ENCODE measurements around the gene TSPAN9. TPM values are rescaled to one million over a fixed set of nuclear protein-coding genes. Genes with fewer than 3 reads are reported as not detected.

The TSPAN9 gene
- total and polyA plus RNA-seq, 2 of the 4 experiments (the other 2 are of a cell fraction), result 17.7 to 39.1 TPM

- H4K8ac ChIP-seq (ENCODE audit: low read depth in 2 of 2, low read length in 2 of 2), result no peak overlapping the region
- dilution Hi-C loops (cut with HindIII; ENCODE audit: low sequenced_read_pairs, unreplicated experiment), result no loop called here
- H2BK120ac ChIP-seq (ENCODE audit: low read depth, low read length), result no peak overlapping the region
- H3K9me1 ChIP-seq (ENCODE audit: insufficient read depth, low read length), result no peaks in the 10 kb centered on the region
- peaks cover 13% of the 10 kb centered on the region for H3K27me3 ChIP-seq (ENCODE audit: control insufficient read depth, insufficient read depth, low read length)
- H3K79me1 ChIP-seq (ENCODE audit: low read depth in 1 of 2, low read length in 2 of 2), result no peaks in the 10 kb centered on the region
- ChIA-PET CTCF (interaction anchor here (1.9 kb wide), 1 partner anchor 34 kb away, joined by 5 read pairs; no protein-coding TSS in a partner anchor), POLR2A (ENCODE audit: unreplicated experiment) (no interaction called here)
- H3K9me3 ChIP-seq (ENCODE audit: control insufficient read depth, insufficient read depth, low read length), result no peaks in the 10 kb centered on the region
- H4K5ac ChIP-seq (ENCODE audit: low read depth, low read length), result no peak overlapping the region
- H3K4ac ChIP-seq (ENCODE audit: low read depth, low read length), result no peak overlapping the region
- no peaks in the 10 kb centered on the region for H3K4me1 ChIP-seq (ENCODE audit: control insufficient read depth, insufficient read depth, low read length)
- TF ChIP-seq CTCF (conservative IDR thresholded peaks at IDR 0.05; ENCODE audit: low read depth, low read length) (no peak), ELK1 (IDR thresholded peaks at IDR 0.05; ENCODE audit: borderline replicate concordance, low read depth, low read length) (no peak), POLR2A (IDR thresholded peaks at IDR 0.05; ENCODE audit: low read depth, low read length) (no peak), RCOR1 (IDR thresholded peaks at IDR 0.05; ENCODE audit: insufficient replicate concordance, low read length) (no peak), SMC3 (IDR thresholded peaks at IDR 0.05; ENCODE audit: low read depth, low read length) (no peak), MAZ (IDR thresholded peaks at IDR 0.05; ENCODE audit: borderline replicate concordance, low read depth, low read length) (no peak)
- H3K4me2 ChIP-seq (ENCODE audit: low read depth, low read length), result no peak overlapping the region
- WGBS, 2 experiments (ENCODE audit: extremely low coverage in 2 of 2, insufficient read length in 1 of 2), result 70% methylated on average over 4 of the region's 9 CpGs; no CpG with 5 or more reads in 1 of the 2 experiments
- ATAC-seq (ENCODE audit: low read depth) (no peak), DNase-seq (no peak)
- no peak overlapping the region for H3K23ac ChIP-seq (ENCODE audit: low read depth, low read length)
- in situ Hi-C loops (cut with MboI; ENCODE audit: low sequenced_read_pairs), result no loop called here
- no peak overlapping the region for H2BK20ac ChIP-seq (ENCODE audit: low read depth, low read length)
- no peak overlapping the region for H3K56ac ChIP-seq (ENCODE audit: extremely low read depth, insufficient read depth, low read length)
- H2AFZ ChIP-seq (replicated peaks; ENCODE audit: low read length, poor library complexity), result no peak overlapping the region
- no peak overlapping the region for H3K14ac ChIP-seq (replicated peaks; ENCODE audit: low read depth, low read length)
- no peak overlapping the region for H2BK5ac ChIP-seq (ENCODE audit: low read depth, low read length, poor library complexity, severe bottlenecking)
- no peak overlapping the region for H4K91ac ChIP-seq (ENCODE audit: insufficient read depth, low read depth, low read length)
- H2AK9ac ChIP-seq (replicated peaks; ENCODE audit: low read depth, low read length, poor library complexity), result no peak overlapping the region
- no peak overlapping the region for H3K9ac ChIP-seq (ENCODE audit: low read depth, low read length)
- no peaks in the 10 kb centered on the region for H3K36me3 ChIP-seq (ENCODE audit: control insufficient read depth, insufficient read depth, low read length)
- H3K18ac ChIP-seq (ENCODE audit: low read depth, low read length), result no peak overlapping the region
- no TSS peak for BruUV-seq (replicated peaks)
- no peak overlapping the region for H3K4me3 ChIP-seq (ENCODE audit: insufficient read depth, low read depth, low read length)
- intact Hi-C loops (cut with micrococcal nuclease), result no loop called here
- H3K27ac ChIP-seq (ENCODE audit: insufficient read depth, low read length), result no peak overlapping the region
- H2AK5ac ChIP-seq (ENCODE audit: low read depth, low read length), result no peak overlapping the region
- no peaks in the 10 kb centered on the region for H4K20me1 ChIP-seq (ENCODE audit: insufficient read depth, low read length)
- no peak overlapping the region for H2BK15ac ChIP-seq (ENCODE audit: low read depth, low read length)
Measured at GRCh38 chr12:3333991-3334391, 256.8 kb downstream of the TSPAN9 start.
